EH (cell line): ENCODE measurements around the gene STAG2.

Source experiments
- DNase-seq: peaks from one replicate; pipeline ENCODE4 v3.0.0-alpha.2; 2015; ENCODE audit warnings: low read depth

The STAG2 gene

GRCh38 chrX:123975180-123975579 is 13.7 kb downstream of the STAG2 start:
- DNase-seq, result peak; percentile 55

GRCh38 chrX:123976706-123977316 is 15.3 kb downstream of the STAG2 start:
- peak; percentile 54 for DNase-seq

- DNase-seq, result no peak
Measured at GRCh38 chrX:123983240-123983639, 21.7 kb downstream of the STAG2 start.

- DNase-seq, result no peak
Measured at GRCh38 chrX:123986377-123986776, 24.9 kb downstream of the STAG2 start.

- DNase-seq, result no peak
Measured at GRCh38 chrX:123988423-123989111, 27.1 kb downstream of the STAG2 start.

GRCh38 chrX:123989235-123989634 is 27.7 kb downstream of the STAG2 start:
- DNase-seq, result no peak

GRCh38 chrX:123990169-123990568 is 28.7 kb downstream of the STAG2 start:
- DNase-seq, result no peak

GRCh38 chrX:123990602-123991001 is 29.1 kb downstream of the STAG2 start:
- DNase-seq, result no peak

GRCh38 chrX:123993326-123993725 is 31.8 kb downstream of the STAG2 start:
- peak; percentile 85 for DNase-seq

GRCh38 chrX:123993904-123994635 is 32.6 kb downstream of the STAG2 start:
- peak; percentile 22 for DNase-seq

GRCh38 chrX:123994730-123995129 is 33.2 kb downstream of the STAG2 start:
- peak; percentile 3 for DNase-seq

- DNase-seq, result no peak
Measured at GRCh38 chrX:124001581-124001980, 40.1 kb downstream of the STAG2 start.

- DNase-seq, result no peak
Measured at GRCh38 chrX:124005228-124005627, 43.7 kb downstream of the STAG2 start.

GRCh38 chrX:124010157-124010556 is 48.7 kb downstream of the STAG2 start:
- DNase-seq, result peak; percentile 51

- no peak for DNase-seq
Measured at GRCh38 chrX:124010566-124010965, 49.1 kb downstream of the STAG2 start.

- DNase-seq, result no peak
Measured at GRCh38 chrX:124015721-124016120, 54.2 kb downstream of the STAG2 start.

GRCh38 chrX:124016825-124017224 is 55.3 kb downstream of the STAG2 start:
- DNase-seq, result no peak

GRCh38 chrX:124018023-124018422 is 56.5 kb downstream of the STAG2 start:
- peak; percentile 8 for DNase-seq

- DNase-seq, result peak; percentile 52
Measured at GRCh38 chrX:124023838-124024238, 62.3 kb downstream of the STAG2 start.

- DNase-seq, result no peak
Measured at GRCh38 chrX:124026529-124026928, 65.0 kb downstream of the STAG2 start.

- peak; percentile 63 for DNase-seq
Measured at GRCh38 chrX:124028182-124028581, 66.7 kb downstream of the STAG2 start.

- no peak for DNase-seq
Measured at GRCh38 chrX:124030520-124030919, 69.0 kb downstream of the STAG2 start.

GRCh38 chrX:124033821-124034220 is 72.3 kb downstream of the STAG2 start:
- DNase-seq, result peak; percentile 53
